ENCODE measurements around the gene ATG14. TPM values are rescaled to one million over a fixed set of nuclear protein-coding genes. Genes with fewer than 3 reads are reported as not detected.

ATG14 gene
- polyA plus RNA-seq, 3 donors: 1.8 to 6.8 (median 3.3) TPM

DNA sequence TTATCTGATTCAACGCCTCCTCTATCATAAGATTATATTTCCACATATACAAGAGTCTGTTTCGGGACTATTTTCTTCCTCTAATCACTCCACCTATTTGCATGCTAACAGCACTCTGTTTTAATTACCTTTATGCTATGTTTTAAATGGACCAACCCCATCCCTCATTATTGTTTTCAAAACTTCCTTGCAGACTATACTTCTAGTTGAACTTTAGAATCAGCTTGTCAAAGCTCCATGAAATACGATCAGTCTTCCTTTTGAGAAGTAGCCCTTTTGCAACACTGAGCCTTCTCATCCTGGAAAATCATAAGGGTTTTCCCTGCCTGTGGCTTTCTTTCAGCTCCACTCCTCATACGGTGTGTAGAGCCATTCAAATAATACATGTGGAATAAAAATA is 36.9 kb downstream of the ATG14 start:
- no peaks in the 10 kb centered on the region for H3K4me1 ChIP-seq (ENCODE audit: control insufficient read depth in 1 of 2, insufficient read depth in 2 of 2, low read length in 2 of 2)
- peaks cover 39 to 70% of the 10 kb centered on the region in 2 donors for H3K36me3 ChIP-seq (replicated peaks in 1 of 2; ENCODE audit: control insufficient read depth in 1 of 2, insufficient read depth in 2 of 2, low read length in 2 of 2)
- intact Hi-C loops (cut with micrococcal nuclease): no loop called here
- no peak for DNase-seq
- Mint-ChIP-seq H3K9me3 (peaks cover 0 to 2% (median 0%) of the 10 kb centered on the region in 7 donors), H3K36me3 (peaks cover 58 to 70% of the 10 kb centered on the region in 2 donors), H3K4me1 (peaks cover 2% of the 10 kb centered on the region), H3K27ac (no peak overlapping the region), H3K4me3 (no peak overlapping the region), H3K27me3 (ENCODE audit: low read depth in 3 of 3) (no peaks in the 10 kb centered on the region)
- WGBS (ENCODE audit: insufficient coverage): 100% methylated on average over 1 of the region's 4 CpGs
- no peaks in the 10 kb centered on the region for H3K9me3 ChIP-seq (replicated peaks in 1 of 2; ENCODE audit: control insufficient read depth in 1 of 2, insufficient read depth in 1 of 2, low read length in 2 of 2)
- H2AFZ ChIP-seq (ENCODE audit: insufficient read depth, low read depth, low read length, poor library complexity, severe bottlenecking): no peak overlapping the region
- H3K9ac ChIP-seq (ENCODE audit: insufficient read depth, low read length, poor library complexity, severe bottlenecking): no peak overlapping the region
- H3K4me2 ChIP-seq (replicated peaks; ENCODE audit: extremely low read depth, low read length, poor library complexity, severe bottlenecking): no peak overlapping the region
- no peaks in the 10 kb centered on the region for H3K27me3 ChIP-seq (ENCODE audit: control insufficient read depth in 2 of 2, insufficient read depth in 2 of 2, low read length in 2 of 2)
- H4K20me1 ChIP-seq (ENCODE audit: insufficient read depth, low read length): no peaks in the 10 kb centered on the region
- no peak overlapping the region for H3K27ac ChIP-seq (ENCODE audit: low read depth in 1 of 2, low read length in 2 of 2)
- no peaks in the 10 kb centered on the region for H3K79me2 ChIP-seq (ENCODE audit: insufficient read depth, low read length)
- no peak overlapping the region for H3K4me3 ChIP-seq (replicated peaks in 1 of 3; ENCODE audit: low read depth in 2 of 3, low read length in 3 of 3)
- TF ChIP-seq, protein P1, sequence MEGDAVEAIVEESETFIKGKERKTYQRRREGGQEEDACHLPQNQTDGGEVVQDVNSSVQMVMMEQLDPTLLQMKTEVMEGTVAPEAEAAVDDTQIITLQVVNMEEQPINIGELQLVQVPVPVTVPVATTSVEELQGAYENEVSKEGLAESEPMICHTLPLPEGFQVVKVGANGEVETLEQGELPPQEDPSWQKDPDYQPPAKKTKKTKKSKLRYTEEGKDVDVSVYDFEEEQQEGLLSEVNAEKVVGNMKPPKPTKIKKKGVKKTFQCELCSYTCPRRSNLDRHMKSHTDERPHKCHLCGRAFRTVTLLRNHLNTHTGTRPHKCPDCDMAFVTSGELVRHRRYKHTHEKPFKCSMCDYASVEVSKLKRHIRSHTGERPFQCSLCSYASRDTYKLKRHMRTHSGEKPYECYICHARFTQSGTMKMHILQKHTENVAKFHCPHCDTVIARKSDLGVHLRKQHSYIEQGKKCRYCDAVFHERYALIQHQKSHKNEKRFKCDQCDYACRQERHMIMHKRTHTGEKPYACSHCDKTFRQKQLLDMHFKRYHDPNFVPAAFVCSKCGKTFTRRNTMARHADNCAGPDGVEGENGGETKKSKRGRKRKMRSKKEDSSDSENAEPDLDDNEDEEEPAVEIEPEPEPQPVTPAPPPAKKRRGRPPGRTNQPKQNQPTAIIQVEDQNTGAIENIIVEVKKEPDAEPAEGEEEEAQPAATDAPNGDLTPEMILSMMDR (IDR thresholded peaks at IDR 0.05): no peak

- Histone ChIP-seq H3K4me3 (replicated peaks in 1 of 3; ENCODE audit: low read depth in 2 of 3, low read length in 3 of 3) (no peak overlapping the region), H3K79me2 (ENCODE audit: insufficient read depth, low read length) (no peaks in the 10 kb centered on the region), H3K27me3 (ENCODE audit: control insufficient read depth in 2 of 2, insufficient read depth in 2 of 2, low read length in 2 of 2) (no peaks in the 10 kb centered on the region), H3K4me2 (replicated peaks; ENCODE audit: extremely low read depth, low read length, poor library complexity, severe bottlenecking) (no peak overlapping the region), H3K27ac (ENCODE audit: low read depth in 1 of 2, low read length in 2 of 2) (no peak overlapping the region), H2AFZ (ENCODE audit: insufficient read depth, low read depth, low read length, poor library complexity, severe bottlenecking) (no peak overlapping the region), H3K36me3 (replicated peaks in 1 of 2; ENCODE audit: control insufficient read depth in 1 of 2, insufficient read depth in 2 of 2, low read length in 2 of 2) (peaks cover 40 to 72% of the 10 kb centered on the region in 2 donors), H3K4me1 (ENCODE audit: control insufficient read depth in 1 of 2, insufficient read depth in 2 of 2, low read length in 2 of 2) (no peaks in the 10 kb centered on the region), H3K9me3 (replicated peaks in 1 of 2; ENCODE audit: control insufficient read depth in 1 of 2, insufficient read depth in 1 of 2, low read length in 2 of 2) (no peaks in the 10 kb centered on the region), H4K20me1 (ENCODE audit: insufficient read depth, low read length) (no peaks in the 10 kb centered on the region), H3K9ac (ENCODE audit: insufficient read depth, low read length, poor library complexity, severe bottlenecking) (no peak overlapping the region)
- no peak for DNase-seq
- Mint-ChIP-seq H3K9me3 (peaks cover 0 to 2% (median 0%) of the 10 kb centered on the region in 7 donors), H3K4me1 (peaks cover 2% of the 10 kb centered on the region), H3K36me3 (peaks cover 65 to 72% of the 10 kb centered on the region in 2 donors), H3K27ac (no peak overlapping the region), H3K4me3 (no peak overlapping the region), H3K27me3 (ENCODE audit: low read depth in 3 of 3) (no peaks in the 10 kb centered on the region)
- TF ChIP-seq, protein P1 (IDR thresholded peaks at IDR 0.05): no peak
- intact Hi-C loops (cut with micrococcal nuclease): no loop called here
- WGBS (ENCODE audit: insufficient coverage): no CpG with 5 or more reads among the region's 5 CpGs
Measured at GRCh38 chr14:55373784-55374705, 37.6 kb downstream of the ATG14 start.

All from CD14-positive monocyte (primary cell).